ENCODE results near the gene PIK3CG.

Gene PIK3CG

GRCh38 chr7:106874076-106874475, 9.0 kb downstream of the PIK3CG start:
- Histone ChIP-seq H3K27ac (ENCODE audit: extremely low read depth, low read depth, low read length) (no peak overlapping the region), H3K9me3 (ENCODE audit: control insufficient read depth, insufficient read depth, low read depth, low read length) (no peaks in the 10 kb centered on the region), H3K4me1 (ENCODE audit: control insufficient read depth, insufficient read depth, low read length) (no peaks in the 10 kb centered on the region), H3K36me3 (ENCODE audit: control insufficient read depth in 2 of 2, insufficient read depth in 1 of 2, low read length in 2 of 2) (no peaks in the 10 kb centered on the region), H3K4me3 (ENCODE audit: low read depth, low read length) (no peak overlapping the region)
- POLR2A ChIA-PET: no interaction called here
- TF ChIP-seq ZBTB8A (tag by site-specific recombination; IDR thresholded peaks at IDR 0.05): no peak
- TF ChIP-seq ZNF610 (tag by site-specific recombination; IDR thresholded peaks at IDR 0.05; ENCODE audit: borderline replicate concordance): no peak
- TF ChIP-seq ZNF596 (tag by site-specific recombination; IDR thresholded peaks at IDR 0.05): no peak
- TF ChIP-seq ZNF221 (tag by site-specific recombination; IDR thresholded peaks at IDR 0.05; ENCODE audit: borderline replicate concordance): no peak
- TF ChIP-seq ZNF692 (tag by site-specific recombination; IDR thresholded peaks at IDR 0.05): no peak
- TF ChIP-seq ZNF114 (tag by site-specific recombination; IDR thresholded peaks at IDR 0.05): no peak
- TF ChIP-seq, protein P1, sequence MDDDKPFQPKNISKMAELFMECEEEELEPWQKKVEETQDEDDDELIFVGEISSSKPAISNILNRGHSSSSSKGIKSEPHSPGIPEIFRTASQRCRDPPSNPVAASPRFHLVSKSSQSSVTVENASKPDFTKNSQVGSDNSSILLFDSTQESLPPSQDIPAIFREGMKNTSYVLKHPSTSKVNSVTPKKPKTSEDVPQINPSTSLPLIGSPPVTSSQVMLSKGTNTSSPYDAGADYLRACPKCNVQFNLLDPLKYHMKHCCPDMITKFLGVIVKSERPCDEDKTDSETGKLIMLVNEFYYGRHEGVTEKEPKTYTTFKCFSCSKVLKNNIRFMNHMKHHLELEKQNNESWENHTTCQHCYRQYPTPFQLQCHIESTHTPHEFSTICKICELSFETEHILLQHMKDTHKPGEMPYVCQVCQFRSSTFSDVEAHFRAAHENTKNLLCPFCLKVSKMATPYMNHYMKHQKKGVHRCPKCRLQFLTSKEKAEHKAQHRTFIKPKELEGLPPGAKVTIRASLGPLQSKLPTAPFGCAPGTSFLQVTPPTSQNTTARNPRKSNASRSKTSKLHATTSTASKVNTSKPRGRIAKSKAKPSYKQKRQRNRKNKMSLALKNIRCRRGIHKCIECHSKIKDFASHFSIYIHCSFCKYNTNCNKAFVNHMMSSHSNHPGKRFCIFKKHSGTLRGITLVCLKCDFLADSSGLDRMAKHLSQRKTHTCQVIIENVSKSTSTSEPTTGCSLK (tag by site-specific recombination; IDR thresholded peaks at IDR 0.05): no peak
- no peak for TF ChIP-seq GLIS1 (tag by site-specific recombination; IDR thresholded peaks at IDR 0.05)
- TF ChIP-seq, protein P2, sequence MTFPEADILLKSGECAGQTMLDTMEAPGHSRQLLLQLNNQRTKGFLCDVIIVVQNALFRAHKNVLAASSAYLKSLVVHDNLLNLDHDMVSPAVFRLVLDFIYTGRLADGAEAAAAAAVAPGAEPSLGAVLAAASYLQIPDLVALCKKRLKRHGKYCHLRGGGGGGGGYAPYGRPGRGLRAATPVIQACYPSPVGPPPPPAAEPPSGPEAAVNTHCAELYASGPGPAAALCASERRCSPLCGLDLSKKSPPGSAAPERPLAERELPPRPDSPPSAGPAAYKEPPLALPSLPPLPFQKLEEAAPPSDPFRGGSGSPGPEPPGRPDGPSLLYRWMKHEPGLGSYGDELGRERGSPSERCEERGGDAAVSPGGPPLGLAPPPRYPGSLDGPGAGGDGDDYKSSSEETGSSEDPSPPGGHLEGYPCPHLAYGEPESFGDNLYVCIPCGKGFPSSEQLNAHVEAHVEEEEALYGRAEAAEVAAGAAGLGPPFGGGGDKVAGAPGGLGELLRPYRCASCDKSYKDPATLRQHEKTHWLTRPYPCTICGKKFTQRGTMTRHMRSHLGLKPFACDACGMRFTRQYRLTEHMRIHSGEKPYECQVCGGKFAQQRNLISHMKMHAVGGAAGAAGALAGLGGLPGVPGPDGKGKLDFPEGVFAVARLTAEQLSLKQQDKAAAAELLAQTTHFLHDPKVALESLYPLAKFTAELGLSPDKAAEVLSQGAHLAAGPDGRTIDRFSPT (tag by site-specific recombination; IDR thresholded peaks at IDR 0.05): no peak
- TF ChIP-seq ZNF76 (tag by site-specific recombination; IDR thresholded peaks at IDR 0.05; ENCODE audit: borderline replicate concordance, low read depth): no peak
- no peak for TF ChIP-seq ZNF394 (tag by site-specific recombination; IDR thresholded peaks at IDR 0.05; ENCODE audit: borderline replicate concordance)
- TF ChIP-seq, protein P3, sequence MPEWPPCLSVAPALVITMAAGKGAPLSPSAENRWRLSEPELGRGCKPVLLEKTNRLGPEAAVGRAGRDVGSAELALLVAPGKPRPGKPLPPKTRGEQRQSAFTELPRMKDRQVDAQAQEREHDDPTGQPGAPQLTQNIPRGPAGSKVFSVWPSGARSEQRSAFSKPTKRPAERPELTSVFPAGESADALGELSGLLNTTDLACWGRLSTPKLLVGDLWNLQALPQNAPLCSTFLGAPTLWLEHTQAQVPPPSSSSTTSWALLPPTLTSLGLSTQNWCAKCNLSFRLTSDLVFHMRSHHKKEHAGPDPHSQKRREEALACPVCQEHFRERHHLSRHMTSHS (tag by site-specific recombination; IDR thresholded peaks at IDR 0.05): no peak
- TF ChIP-seq GLI4 (tag by site-specific recombination; IDR thresholded peaks at IDR 0.05): no peak
- TF ChIP-seq ZNF791 (tag by site-specific recombination; IDR thresholded peaks at IDR 0.05): no peak
- no peak for TF ChIP-seq ZNF549 (tag by site-specific recombination; IDR thresholded peaks at IDR 0.05)
- TF ChIP-seq ZNF133 (tag by site-specific recombination; IDR thresholded peaks at IDR 0.05): no peak
- TF ChIP-seq ZNF558 (tag by site-specific recombination; IDR thresholded peaks at IDR 0.05): no peak
- no peak for TF ChIP-seq SETDB1 (IDR thresholded peaks at IDR 0.05; ENCODE audit: insufficient read length, low read length)
- TF ChIP-seq, protein P4, sequence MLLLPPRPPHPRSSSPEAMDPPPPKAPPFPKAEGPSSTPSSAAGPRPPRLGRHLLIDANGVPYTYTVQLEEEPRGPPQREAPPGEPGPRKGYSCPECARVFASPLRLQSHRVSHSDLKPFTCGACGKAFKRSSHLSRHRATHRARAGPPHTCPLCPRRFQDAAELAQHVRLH (tag by site-specific recombination; IDR thresholded peaks at IDR 0.05): no peak
- TF ChIP-seq ZEB2 (tag by site-specific recombination; IDR thresholded peaks at IDR 0.05): no peak
- CTCF ChIA-PET: no interaction called here
